ENCODE measurements around the gene CACUL1.

CACUL1 gene

DNA sequence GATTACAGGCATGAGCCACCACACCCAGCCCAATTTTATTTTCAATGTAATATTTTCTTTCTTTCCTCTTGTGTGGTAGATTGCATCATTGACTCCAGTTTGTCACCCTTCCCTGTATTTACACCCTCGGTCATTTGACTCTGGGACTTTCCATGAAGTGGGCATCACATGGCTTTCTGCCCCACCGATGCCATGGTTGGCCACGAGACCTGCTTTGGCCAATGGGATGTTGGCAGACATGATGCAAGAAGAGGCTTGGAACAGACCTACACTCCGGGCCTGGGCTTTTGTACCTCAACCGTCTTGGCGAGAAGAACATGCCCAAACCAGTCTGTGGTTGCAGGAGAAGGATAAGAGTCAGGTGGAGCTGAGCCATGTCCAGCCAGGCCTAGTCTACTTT lies 38.8 kb upstream of the CACUL1 start:
- TF ChIP-seq TOX (CRISPR knock-in tag; IDR thresholded peaks at IDR 0.05; ENCODE audit: borderline replicate concordance) (no peak), ISL1 (CRISPR knock-in tag; IDR thresholded peaks at IDR 0.05) (no peak), PPARA (CRISPR knock-in tag; IDR thresholded peaks at IDR 0.05; ENCODE audit: borderline replicate concordance) (no peak), RARB (CRISPR knock-in tag; IDR thresholded peaks at IDR 0.05) (no peak), CSRNP3 (CRISPR knock-in tag; IDR thresholded peaks at IDR 0.05) (no peak), ARNTL (CRISPR knock-in tag; IDR thresholded peaks at IDR 0.05; ENCODE audit: borderline replicate concordance, low read depth) (no peak), ZFP3 (CRISPR knock-in tag; IDR thresholded peaks at IDR 0.05) (no peak)
- TF ChIP-seq, protein P1, sequence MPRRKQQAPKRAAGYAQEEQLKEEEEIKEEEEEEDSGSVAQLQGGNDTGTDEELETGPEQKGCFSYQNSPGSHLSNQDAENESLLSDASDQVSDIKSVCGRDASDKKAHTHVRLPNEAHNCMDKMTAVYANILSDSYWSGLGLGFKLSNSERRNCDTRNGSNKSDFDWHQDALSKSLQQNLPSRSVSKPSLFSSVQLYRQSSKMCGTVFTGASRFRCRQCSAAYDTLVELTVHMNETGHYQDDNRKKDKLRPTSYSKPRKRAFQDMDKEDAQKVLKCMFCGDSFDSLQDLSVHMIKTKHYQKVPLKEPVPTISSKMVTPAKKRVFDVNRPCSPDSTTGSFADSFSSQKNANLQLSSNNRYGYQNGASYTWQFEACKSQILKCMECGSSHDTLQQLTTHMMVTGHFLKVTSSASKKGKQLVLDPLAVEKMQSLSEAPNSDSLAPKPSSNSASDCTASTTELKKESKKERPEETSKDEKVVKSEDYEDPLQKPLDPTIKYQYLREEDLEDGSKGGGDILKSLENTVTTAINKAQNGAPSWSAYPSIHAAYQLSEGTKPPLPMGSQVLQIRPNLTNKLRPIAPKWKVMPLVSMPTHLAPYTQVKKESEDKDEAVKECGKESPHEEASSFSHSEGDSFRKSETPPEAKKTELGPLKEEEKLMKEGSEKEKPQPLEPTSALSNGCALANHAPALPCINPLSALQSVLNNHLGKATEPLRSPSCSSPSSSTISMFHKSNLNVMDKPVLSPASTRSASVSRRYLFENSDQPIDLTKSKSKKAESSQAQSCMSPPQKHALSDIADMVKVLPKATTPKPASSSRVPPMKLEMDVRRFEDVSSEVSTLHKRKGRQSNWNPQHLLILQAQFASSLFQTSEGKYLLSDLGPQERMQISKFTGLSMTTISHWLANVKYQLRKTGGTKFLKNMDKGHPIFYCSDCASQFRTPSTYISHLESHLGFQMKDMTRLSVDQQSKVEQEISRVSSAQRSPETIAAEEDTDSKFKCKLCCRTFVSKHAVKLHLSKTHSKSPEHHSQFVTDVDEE (CRISPR knock-in tag; IDR thresholded peaks at IDR 0.05), result no peak
- TF ChIP-seq, protein P2, sequence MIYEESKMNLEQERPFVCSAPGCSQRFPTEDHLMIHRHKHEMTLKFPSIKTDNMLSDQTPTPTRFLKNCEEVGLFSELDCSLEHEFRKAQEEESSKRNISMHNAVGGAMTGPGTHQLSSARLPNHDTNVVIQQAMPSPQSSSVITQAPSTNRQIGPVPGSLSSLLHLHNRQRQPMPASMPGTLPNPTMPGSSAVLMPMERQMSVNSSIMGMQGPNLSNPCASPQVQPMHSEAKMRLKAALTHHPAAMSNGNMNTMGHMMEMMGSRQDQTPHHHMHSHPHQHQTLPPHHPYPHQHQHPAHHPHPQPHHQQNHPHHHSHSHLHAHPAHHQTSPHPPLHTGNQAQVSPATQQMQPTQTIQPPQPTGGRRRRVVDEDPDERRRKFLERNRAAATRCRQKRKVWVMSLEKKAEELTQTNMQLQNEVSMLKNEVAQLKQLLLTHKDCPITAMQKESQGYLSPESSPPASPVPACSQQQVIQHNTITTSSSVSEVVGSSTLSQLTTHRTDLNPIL (CRISPR knock-in tag; IDR thresholded peaks at IDR 0.05; ENCODE audit: low read depth), result no peak
- no peak for ATAC-seq

GRCh38 chr10:118792526-118792925 lies 37.8 kb upstream of the CACUL1 start:
- TF ChIP-seq ZFP30 (CRISPR knock-in tag; IDR thresholded peaks at IDR 0.05), result no peak
- TF ChIP-seq, protein P1 (CRISPR knock-in tag; IDR thresholded peaks at IDR 0.05), result no peak
- TF ChIP-seq ZNF8 (CRISPR knock-in tag; IDR thresholded peaks at IDR 0.05), result no peak
- TF ChIP-seq, protein P3, sequence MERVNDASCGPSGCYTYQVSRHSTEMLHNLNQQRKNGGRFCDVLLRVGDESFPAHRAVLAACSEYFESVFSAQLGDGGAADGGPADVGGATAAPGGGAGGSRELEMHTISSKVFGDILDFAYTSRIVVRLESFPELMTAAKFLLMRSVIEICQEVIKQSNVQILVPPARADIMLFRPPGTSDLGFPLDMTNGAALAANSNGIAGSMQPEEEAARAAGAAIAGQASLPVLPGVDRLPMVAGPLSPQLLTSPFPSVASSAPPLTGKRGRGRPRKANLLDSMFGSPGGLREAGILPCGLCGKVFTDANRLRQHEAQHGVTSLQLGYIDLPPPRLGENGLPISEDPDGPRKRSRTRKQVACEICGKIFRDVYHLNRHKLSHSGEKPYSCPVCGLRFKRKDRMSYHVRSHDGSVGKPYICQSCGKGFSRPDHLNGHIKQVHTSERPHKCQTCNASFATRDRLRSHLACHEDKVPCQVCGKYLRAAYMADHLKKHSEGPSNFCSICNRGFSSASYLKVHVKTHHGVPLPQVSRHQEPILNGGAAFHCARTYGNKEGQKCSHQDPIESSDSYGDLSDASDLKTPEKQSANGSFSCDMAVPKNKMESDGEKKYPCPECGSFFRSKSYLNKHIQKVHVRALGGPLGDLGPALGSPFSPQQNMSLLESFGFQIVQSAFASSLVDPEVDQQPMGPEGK (CRISPR knock-in tag; IDR thresholded peaks at IDR 0.05; ENCODE audit: borderline replicate concordance), result no peak
- TF ChIP-seq RARB (CRISPR knock-in tag; IDR thresholded peaks at IDR 0.05), result no peak
- no peak for TF ChIP-seq CSRNP3 (CRISPR knock-in tag; IDR thresholded peaks at IDR 0.05)
- TF ChIP-seq ZNF565 (CRISPR knock-in tag; conservative IDR thresholded peaks at IDR 0.05; ENCODE audit: low read depth), result no peak
- TF ChIP-seq TCF4 (CRISPR knock-in tag; IDR thresholded peaks at IDR 0.05; ENCODE audit: borderline replicate concordance), result no peak
- TF ChIP-seq GLIS3 (CRISPR knock-in tag; IDR thresholded peaks at IDR 0.05), result no peak
- TF ChIP-seq, protein P2 (CRISPR knock-in tag; IDR thresholded peaks at IDR 0.05; ENCODE audit: low read depth), result no peak
- TF ChIP-seq ARNTL (CRISPR knock-in tag; IDR thresholded peaks at IDR 0.05; ENCODE audit: borderline replicate concordance, low read depth), result no peak
- TF ChIP-seq ISL1 (CRISPR knock-in tag; IDR thresholded peaks at IDR 0.05), result no peak
- TF ChIP-seq ZNF70 (CRISPR knock-in tag; IDR thresholded peaks at IDR 0.05), result no peak
- no peak for ATAC-seq
